Measurements from ENCODE around the gene CAMSAP1.
"Not testable (repeated sequence)": the region's sequence is repeated elsewhere in the genome, so short reads cannot be mapped to it uniquely, and the experiment has no call there.

CAMSAP1 gene

GRCh38 chr9:135920973-135921585 lies 13.7 kb upstream of the CAMSAP1 start:
- no peak for DNase-seq (ENCODE audit: low read depth, low spot score)

- DNase-seq (ENCODE audit: low read depth, low spot score) = no peak
These were observed 13.0 kb upstream of the CAMSAP1 start for GRCh38 chr9:135920256-135920930.

- DNase-seq (ENCODE audit: low read depth, low spot score) = no peak
These were observed 12.1 kb upstream of the CAMSAP1 start for GRCh38 chr9:135919318-135919890.

- not testable (repeated sequence) for DNase-seq (ENCODE audit: low read depth, low spot score)
These were observed 8.9 kb upstream of the CAMSAP1 start for GRCh38 chr9:135916227-135916626.

- DNase-seq (ENCODE audit: low read depth, low spot score) = no peak
These were observed 7.6 kb upstream of the CAMSAP1 start for GRCh38 chr9:135914921-135915320.

- DNase-seq (ENCODE audit: low read depth, low spot score) = not testable (repeated sequence)
These were observed 3.9 kb upstream of the CAMSAP1 start for GRCh38 chr9:135911233-135911632.

GRCh38 chr9:135910757-135911156 lies 3.4 kb upstream of the CAMSAP1 start:
- DNase-seq (ENCODE audit: low read depth, low spot score) = no peak

GRCh38 chr9:135910216-135910615 lies 2.9 kb upstream of the CAMSAP1 start:
- no peak for DNase-seq (ENCODE audit: low read depth, low spot score)

- no peak for DNase-seq (ENCODE audit: low read depth, low spot score)
These were observed 2.0 kb upstream of the CAMSAP1 start for GRCh38 chr9:135909371-135909770.

GRCh38 chr9:135908754-135909204 lies 1.4 kb upstream of the CAMSAP1 start:
- no peak for DNase-seq (ENCODE audit: low read depth, low spot score)

GRCh38 chr9:135908093-135908753 lies 877 bp upstream of the CAMSAP1 start:
- DNase-seq (ENCODE audit: low read depth, low spot score) = no peak

- DNase-seq (ENCODE audit: low read depth, low spot score) = no peak
These were observed 328 bp downstream of the CAMSAP1 start for GRCh38 chr9:135907006-135907430.

GRCh38 chr9:135906291-135907005 lies 898 bp downstream of the CAMSAP1 start:
- DNase-seq (ENCODE audit: low read depth, low spot score) = no peak

GRCh38 chr9:135905380-135906258 lies 1.7 kb downstream of the CAMSAP1 start:
- no peak for DNase-seq (ENCODE audit: low read depth, low spot score)

- DNase-seq (ENCODE audit: low read depth, low spot score) = no peak
These were observed 3.4 kb downstream of the CAMSAP1 start for GRCh38 chr9:135903786-135904520.

GRCh38 chr9:135903358-135903656 lies 4.0 kb downstream of the CAMSAP1 start:
- no peak for DNase-seq (ENCODE audit: low read depth, low spot score)

- DNase-seq (ENCODE audit: low read depth, low spot score) = no peak
These were observed 4.5 kb downstream of the CAMSAP1 start for GRCh38 chr9:135902655-135903357.

- no peak for DNase-seq (ENCODE audit: low read depth, low spot score)
These were observed 5.5 kb downstream of the CAMSAP1 start for GRCh38 chr9:135901826-135902225.

- no peak for DNase-seq (ENCODE audit: low read depth, low spot score)
These were observed 6.2 kb downstream of the CAMSAP1 start for GRCh38 chr9:135901031-135901758.

All from iPS DF 19.7 (cell line).